Testis (tissue), 3 donors: ENCODE data around the gene PRR33. TPM values are rescaled to one million over a fixed set of nuclear protein-coding genes. Genes with fewer than 3 reads are reported as not detected.
A peak's percentile ranks its signal among the peaks of the same experiment; 100 is the strongest.

Source experiments
- DNase-seq: peaks from one replicate; pipeline ENCODE4 v3.0.0-alpha.2; 2019
- H3K27ac ChIP-seq, 2 donors: fragments of 200-600 bp; sonication (generic); one replicate each; pipeline ENCODE4 v1.5.1; 2019
- H3K27me3 ChIP-seq: fragments of 200-600 bp; sonication (generic); one replicate; pipeline ENCODE4 v1.5.1; 2019
- H3K36me3 ChIP-seq: fragments of 200-600 bp; sonication (generic); one replicate; pipeline ENCODE4 v1.5.1; 2017; ENCODE audit warnings: low read depth; ENCODE audit errors: missing control alignments
- H3K4me1 ChIP-seq: fragments of 200-600 bp; sonication (generic); one replicate; pipeline ENCODE4 v1.5.1; 2019
- H3K4me3 ChIP-seq, 2 donors: fragments of 200-600 bp; sonication (generic); one replicate each; pipeline ENCODE4 v1.5.1; 2017 to 2019
- H3K9me3 ChIP-seq: fragments of 200-600 bp; sonication (generic); one replicate; pipeline ENCODE4 v1.5.1; 2017
- CTCF ChIP-seq, 3 experiments: fragments of 450-650 bp in 2 of 3; fragments of 200-600 bp in 1 of 3; sonication (generic) in 1 of 3; IDR thresholded peaks; one replicate each; pipeline ENCODE4 v1.5.1; 2016 to 2019; ENCODE audit warnings: antibody characterized with exemption in 3 of 3, mild to moderate bottlenecking in 2 of 3, moderate library complexity in 1 of 3
- POLR2A ChIP-seq: fragments of 450-650 bp; IDR thresholded peaks from one replicate; pipeline ENCODE4 v1.6.1; 2017; ENCODE audit warnings: antibody characterized with exemption, mild to moderate bottlenecking, moderate library complexity
- WGBS, 2 donors: methylation state at CpG; one replicate each; pipeline ENCODE4 v1.1.5; 2018; 5-methylcytosine and 5-hydroxymethylcytosine counted together
- intact Hi-C: fragments of 100-400 bp; cut with DNase I; formaldehyde crosslinking; loops from one replicate; pipeline ENCODE4 v1.15.1; 2023; ENCODE audit warnings: low total_unique reads
- polyA plus RNA-seq: library from polyadenylated mRNA; stranded (reverse); fragments of 350-450 nt; fragmentation: Illumina TruSeq; extraction: RNeasy Lipid Tissue Mini Kit (QIAGEN cat#74804); gene quantifications from one replicate; pipeline ENCODE4 v1.2.3, GENCODE V29; 2014; ENCODE audit warnings: low read depth, low replicate concordance; ENCODE audit not compliant: insufficient read depth
- total RNA-seq, 2 donors: library from RNA; depleted of rRNA; stranded (reverse); fragments of >200 nt; gene quantifications; one replicate each; pipeline ENCODE4 v1.2.3, GENCODE V29; 2016

PRR33 gene
- total and polyA plus RNA-seq, 3 donors from 2014 or later: 0.06 TPM; not detected in 2

GRCh38 chr11:1918436-1919315 is 27.0 kb upstream of the PRR33 start:
- no peaks in the 10 kb centered on the region for H3K27me3 ChIP-seq
- H3K4me3 ChIP-seq: no peak overlapping the region
- TF ChIP-seq CTCF (IDR thresholded peaks at IDR 0.05) (no peak), POLR2A (no peak)
- H3K36me3 ChIP-seq: no peaks in the 10 kb centered on the region
- peaks cover 25% of the 10 kb centered on the region for H3K4me1 ChIP-seq
- intact Hi-C loops: no loop called here
- no peak overlapping the region for H3K27ac ChIP-seq
- 72 to 89% methylated on average over 6 to 29 of the region's 29 CpGs for WGBS, 2 donors
- no peak for DNase-seq
- no peaks in the 10 kb centered on the region for H3K9me3 ChIP-seq

DNA sequence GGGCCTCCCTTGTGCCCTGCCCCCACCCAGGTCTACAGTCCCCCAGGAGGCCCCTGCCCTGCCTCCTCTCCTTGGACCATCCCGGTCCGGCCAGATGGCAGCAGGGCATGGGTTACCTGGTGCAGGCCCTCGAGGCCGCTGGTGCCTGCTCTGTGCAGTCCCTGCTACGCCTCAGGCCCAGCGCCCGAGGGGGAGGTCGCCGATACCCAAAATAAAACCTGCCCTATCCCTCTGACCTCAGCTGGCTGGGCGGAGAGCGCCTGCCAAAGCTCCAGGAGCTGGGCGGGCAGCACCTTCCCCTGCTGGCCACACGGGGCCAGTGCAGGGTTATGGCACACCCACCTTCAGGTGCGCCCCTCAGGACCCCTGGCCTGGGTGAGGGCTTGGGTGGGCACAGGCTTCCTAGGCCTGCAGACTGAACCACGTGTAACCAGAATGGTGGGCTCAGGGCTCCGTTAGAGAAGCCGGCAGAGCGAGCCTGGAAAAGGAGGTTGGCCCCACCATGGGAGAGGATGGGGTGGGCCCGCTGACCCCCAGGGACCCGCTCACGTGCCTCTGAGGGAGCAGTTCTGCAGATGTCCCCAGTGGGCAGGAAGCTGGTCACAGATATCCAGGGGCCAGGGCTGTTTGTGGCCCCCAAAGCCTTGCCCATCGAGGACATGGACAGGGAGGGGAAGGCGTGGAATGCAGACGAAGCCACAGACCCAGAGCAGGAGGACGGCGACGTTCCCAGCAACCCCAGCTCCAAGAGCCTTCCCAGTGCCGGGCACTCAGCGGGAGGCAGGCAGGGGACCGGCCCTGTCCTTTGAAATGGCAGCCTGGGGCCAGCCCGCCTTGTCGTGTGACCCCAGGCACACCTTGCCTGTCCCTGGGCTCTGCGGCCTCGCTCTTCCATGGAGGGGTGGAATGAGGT is 26.1 kb upstream of the PRR33 start:
- Histone ChIP-seq H3K4me1 (peaks cover 24% of the 10 kb centered on the region), H3K27ac (no peak overlapping the region), H3K4me3 (no peak overlapping the region), H3K27me3 (no peaks in the 10 kb centered on the region), H3K36me3 (no peaks in the 10 kb centered on the region), H3K9me3 (no peaks in the 10 kb centered on the region)
- peak; percentile 25 to 59 (median 50) for TF ChIP-seq CTCF (IDR thresholded peaks at IDR 0.05)
- TF ChIP-seq POLR2A: no peak
- no peak for DNase-seq
- intact Hi-C loops: no loop called here
- 86 to 88% methylated on average over 14 to 30 of the region's 34 CpGs for WGBS, 2 donors

- Histone ChIP-seq H3K4me1 (peaks cover 17% of the 10 kb centered on the region), H3K27ac (no peak overlapping the region), H3K9me3 (no peaks in the 10 kb centered on the region), H3K27me3 (no peaks in the 10 kb centered on the region), H3K4me3 (no peak overlapping the region), H3K36me3 (no peaks in the 10 kb centered on the region)
- intact Hi-C loops: loop anchor here (1.0 kb wide), 1 partner anchor 24 kb away; no protein-coding TSS in a partner anchor
- no peak for TF ChIP-seq CTCF (IDR thresholded peaks at IDR 0.05)
- no peak for TF ChIP-seq POLR2A
- 72 to 78% methylated on average over 3 to 8 of the region's 8 CpGs for whole genome bisulfite sequencing, 2 donors
- no peak for DNase-seq
Measured at GRCh38 chr11:1916986-1917522, 25.4 kb upstream of the PRR33 start.

DNA sequence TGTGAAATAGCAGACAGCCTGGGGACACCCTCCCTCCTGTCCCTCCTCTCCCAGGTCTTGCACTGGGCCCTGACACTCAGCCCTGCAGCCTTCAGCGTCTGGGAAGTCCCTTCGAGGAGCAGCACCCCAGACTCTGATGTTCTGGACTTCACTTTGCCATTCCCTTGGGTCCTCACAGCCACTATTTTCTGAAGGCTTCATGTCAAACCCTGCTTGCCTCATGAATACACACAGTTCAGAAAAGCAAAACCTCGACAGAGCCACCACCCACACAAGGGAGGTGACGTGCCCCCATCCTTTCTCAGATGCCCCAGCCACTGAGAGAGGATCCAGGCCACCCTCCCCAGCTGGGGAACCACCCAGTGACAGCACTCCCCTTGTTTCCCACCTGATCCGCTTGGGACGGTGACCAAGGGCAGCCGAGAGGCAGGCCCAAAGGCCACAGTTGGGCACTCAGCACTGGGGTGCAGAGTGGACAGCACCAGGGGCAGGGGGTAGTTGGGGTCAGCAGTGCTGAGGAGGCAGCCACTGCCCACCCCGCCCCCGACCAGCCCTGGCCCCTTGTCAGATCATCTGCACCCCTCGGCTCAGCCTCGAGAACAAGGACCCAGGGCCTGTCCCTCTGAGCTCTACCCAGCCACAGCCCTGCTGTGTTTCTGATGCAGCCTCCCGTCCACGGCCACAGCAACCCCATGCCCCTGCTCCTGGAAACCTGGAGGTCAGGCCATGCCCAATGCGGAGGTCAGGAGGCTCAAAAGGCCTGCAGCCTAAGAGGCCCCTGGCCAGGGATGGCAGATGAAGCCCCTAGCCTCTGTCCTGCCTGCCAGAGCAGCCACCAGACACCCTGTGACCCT is 24.7 kb upstream of the PRR33 start:
- 82 to 84% methylated on average over 6 to 14 of the region's 14 CpGs for WGBS, 2 donors
- H3K36me3 ChIP-seq: no peaks in the 10 kb centered on the region
- no peak overlapping the region for H3K4me3 ChIP-seq
- peaks cover 13% of the 10 kb centered on the region for H3K4me1 ChIP-seq
- H3K27ac ChIP-seq: no peak overlapping the region
- intact Hi-C loops: loop anchor here (1.0 kb wide), 1 partner anchor 23 kb away; no protein-coding TSS in a partner anchor
- TF ChIP-seq POLR2A (no peak), CTCF (IDR thresholded peaks at IDR 0.05) (no peak)
- no peak for DNase-seq
- no peaks in the 10 kb centered on the region for H3K27me3 ChIP-seq
- no peaks in the 10 kb centered on the region for H3K9me3 ChIP-seq
